Measurements from ENCODE around the gene PAX7.

DNA sequence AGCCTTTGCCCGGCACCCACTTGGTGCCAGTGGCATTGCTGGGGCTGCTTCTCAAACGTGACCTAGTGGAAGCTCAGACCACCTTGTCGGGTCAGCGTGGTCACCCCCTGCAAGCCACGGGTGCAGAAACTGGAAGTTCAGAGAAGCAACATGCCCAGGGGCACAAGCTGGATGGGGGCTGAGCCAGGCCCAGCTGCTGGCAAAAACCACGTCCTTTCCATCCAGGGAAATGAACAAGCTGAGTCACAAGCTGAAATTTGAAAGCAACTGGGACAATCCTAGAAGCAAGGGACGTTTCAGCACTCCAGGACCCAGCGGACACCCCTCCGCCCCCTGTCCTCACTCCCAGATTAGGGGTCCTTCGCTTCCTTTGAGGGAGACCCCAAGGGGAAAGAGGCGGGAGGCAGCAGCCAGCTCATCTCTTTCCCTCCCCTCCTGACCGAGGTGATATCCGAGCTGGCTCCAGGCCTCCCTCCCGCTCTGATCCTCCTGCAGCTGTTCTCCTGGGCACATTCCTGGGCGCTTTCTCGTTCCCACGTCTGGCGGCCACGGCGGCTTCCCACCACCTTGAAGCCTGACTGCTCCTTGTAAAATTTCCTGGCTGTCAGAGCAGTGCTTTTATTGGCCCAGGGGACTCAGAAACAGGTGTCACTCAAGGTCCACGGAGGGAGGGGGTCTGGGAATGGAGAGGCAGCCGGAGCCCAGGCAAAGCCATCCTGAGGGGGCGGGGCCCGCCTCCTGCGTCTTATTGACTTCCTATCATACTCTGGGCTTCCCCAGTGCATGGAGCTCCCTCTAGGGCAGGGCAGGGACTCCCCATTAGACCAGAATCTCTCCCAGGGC, 62.8 kb downstream of the PAX7 start:
- no peak for TF ChIP-seq POLR2A (IDR thresholded peaks at IDR 0.05)
- TF ChIP-seq, protein P1, sequence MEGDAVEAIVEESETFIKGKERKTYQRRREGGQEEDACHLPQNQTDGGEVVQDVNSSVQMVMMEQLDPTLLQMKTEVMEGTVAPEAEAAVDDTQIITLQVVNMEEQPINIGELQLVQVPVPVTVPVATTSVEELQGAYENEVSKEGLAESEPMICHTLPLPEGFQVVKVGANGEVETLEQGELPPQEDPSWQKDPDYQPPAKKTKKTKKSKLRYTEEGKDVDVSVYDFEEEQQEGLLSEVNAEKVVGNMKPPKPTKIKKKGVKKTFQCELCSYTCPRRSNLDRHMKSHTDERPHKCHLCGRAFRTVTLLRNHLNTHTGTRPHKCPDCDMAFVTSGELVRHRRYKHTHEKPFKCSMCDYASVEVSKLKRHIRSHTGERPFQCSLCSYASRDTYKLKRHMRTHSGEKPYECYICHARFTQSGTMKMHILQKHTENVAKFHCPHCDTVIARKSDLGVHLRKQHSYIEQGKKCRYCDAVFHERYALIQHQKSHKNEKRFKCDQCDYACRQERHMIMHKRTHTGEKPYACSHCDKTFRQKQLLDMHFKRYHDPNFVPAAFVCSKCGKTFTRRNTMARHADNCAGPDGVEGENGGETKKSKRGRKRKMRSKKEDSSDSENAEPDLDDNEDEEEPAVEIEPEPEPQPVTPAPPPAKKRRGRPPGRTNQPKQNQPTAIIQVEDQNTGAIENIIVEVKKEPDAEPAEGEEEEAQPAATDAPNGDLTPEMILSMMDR (IDR thresholded peaks at IDR 0.05) = no peak

Data from prostate gland (tissue), 2 donors.